HG02981 (cell line): Measurements from ENCODE around the gene NCDN.

ENCODE experiments used
- ATAC-seq: cut with Tn5 transposase; IDR thresholded peaks from one replicate; pipeline ENCODE4 v1.9.1; 2021; ENCODE audit warnings: mild to moderate bottlenecking, moderate library complexity; ENCODE audit not compliant: unreplicated experiment

NCDN gene

GRCh38 chr1:35554266-35555211 is 3.1 kb upstream of the NCDN start:
- no peak for ATAC-seq

- ATAC-seq = no peak
These were observed 2.4 kb upstream of the NCDN start for GRCh38 chr1:35555212-35555584.

- no peak for ATAC-seq
These were observed 1.8 kb upstream of the NCDN start for GRCh38 chr1:35555601-35556477.

- ATAC-seq = no peak
These were observed 998 bp upstream of the NCDN start for GRCh38 chr1:35556484-35557117.

- ATAC-seq = peak; percentile 71
These were observed 435 bp upstream of the NCDN start, which contains the start of gene KIAA0319L for GRCh38 chr1:35557118-35557610. Gene KIAA0319L, minus strand, starts transcription at chr1:35557403. Its CDS starts 2,912 bp downstream, at chr1:35554491.

- ATAC-seq = no peak
These were observed 1.0 kb downstream of the NCDN start for GRCh38 chr1:35558374-35559316.

GRCh38 chr1:35559317-35559944 is 1.8 kb downstream of the NCDN start:
- ATAC-seq = no peak

- no peak for ATAC-seq
These were observed 2.9 kb downstream of the NCDN start for GRCh38 chr1:35560256-35561225.

- no peak for ATAC-seq
These were observed 3.8 kb downstream of the NCDN start for GRCh38 chr1:35561297-35561971.

GRCh38 chr1:35561972-35562680 is 4.5 kb downstream of the NCDN start:
- no peak for ATAC-seq

- no peak for ATAC-seq
These were observed 5.6 kb downstream of the NCDN start for GRCh38 chr1:35563166-35563565.

- ATAC-seq = peak; percentile 48
These were observed 6.7 kb downstream of the NCDN start for GRCh38 chr1:35564037-35564883.

GRCh38 chr1:35564884-35565741 is 7.5 kb downstream of the NCDN start:
- no peak for ATAC-seq

- ATAC-seq = no peak
These were observed 8.1 kb downstream of the NCDN start for GRCh38 chr1:35565742-35566133.

GRCh38 chr1:35567947-35568558 is 10.5 kb downstream of the NCDN start:
- ATAC-seq = no peak
